PC-9 (cell line): ENCODE results near the gene SIT1. TPM values are rescaled to one million over a fixed set of nuclear protein-coding genes. Genes with fewer than 3 reads are reported as not detected.
A peak's percentile ranks its signal among the peaks of the same experiment; 100 is the strongest.

Source experiments
- BruUV-seq: library from RNA; stranded (reverse); fragments of 400-500 nt; replicated peaks from 2 replicates; lab custom pipeline; 2021; lab: Mats Ljungman, UMichigan
- CTCF ChIA-PET: fragments of 300-600 bp; sonication (Branson Sonifier 250); formaldehyde crosslinking; loops from one replicate; lab custom pipeline; 2022; ENCODE audit warnings: antibody characterized with exemption; lab: Charles Lee
- POLR2A ChIA-PET: fragments of 300-600 bp; sonication (Branson Sonifier 250); formaldehyde crosslinking; loops from one replicate; lab custom pipeline; 2022; ENCODE audit warnings: antibody characterized with exemption; ENCODE audit not compliant: unreplicated experiment; lab: Charles Lee
- DNase-seq, 2 experiments: peaks; one replicate each; pipeline versions ENCODE4 v3.0.0 to v3.0.0-alpha.2; 2015 to 2022; ENCODE audit warnings: mixed read lengths in 1 of 2
- H2AFZ ChIP-seq: fragments of 200-600 bp; sonication (generic); 2 replicates; pipeline ENCODE4 v1.8.1; 2017; ENCODE audit warnings: antibody characterized with exemption
- H3F3A ChIP-seq: fragments of 200-600 bp; sonication (generic); 2 replicates; pipeline ENCODE4 v1.8.1; 2017; ENCODE audit warnings: antibody characterized with exemption, mild to moderate bottlenecking, low read depth; ENCODE audit not compliant: insufficient read depth
- H3K27ac ChIP-seq: fragments of 200-600 bp; sonication (generic); 2 replicates; pipeline ENCODE4 v1.6.1; 2016; ENCODE audit warnings: mixed run types
- H3K27me3 ChIP-seq: fragments of 200-600 bp; sonication (generic); 2 replicates; pipeline ENCODE4 v1.6.1; 2016; ENCODE audit warnings: low read depth, mixed run types; ENCODE audit not compliant: insufficient read depth
- H3K36me3 ChIP-seq: fragments of 200-600 bp; sonication (generic); 2 replicates; pipeline ENCODE4 v1.6.1; 2016; ENCODE audit warnings: low read depth, mixed run types
- H3K4me1 ChIP-seq: fragments of 200-600 bp; sonication (generic); replicated peaks from 2 replicates; pipeline ENCODE4 v1.6.1; 2016; ENCODE audit warnings: mixed run types; ENCODE audit not compliant: insufficient read depth
- H3K4me2 ChIP-seq: fragments of 200-600 bp; sonication (generic); 2 replicates; pipeline ENCODE4 v1.6.1; 2017; ENCODE audit warnings: mixed run types
- H3K4me3 ChIP-seq: fragments of 200-600 bp; sonication (generic); 2 replicates; pipeline ENCODE4 v1.6.1; 2016; ENCODE audit warnings: mixed run types
- H3K79me2 ChIP-seq: fragments of 200-600 bp; sonication (generic); 2 replicates; pipeline ENCODE4 v1.6.1; 2017; ENCODE audit warnings: low read depth, mixed run types
- H3K9me2 ChIP-seq: fragments of 200-600 bp; sonication (generic); 2 replicates; pipeline ENCODE4 v1.8.1; 2017; ENCODE audit warnings: mild to moderate bottlenecking; ENCODE audit not compliant: insufficient read depth
- H3K9me3 ChIP-seq: fragments of 200-600 bp; sonication (generic); 2 replicates; pipeline ENCODE4 v1.8.1; 2016; ENCODE audit warnings: low read depth; ENCODE audit not compliant: insufficient read depth
- H4K20me1 ChIP-seq: fragments of 200-600 bp; sonication (generic); 2 replicates; pipeline ENCODE4 v1.8.1; 2017; ENCODE audit not compliant: insufficient read depth
- EZH2 ChIP-seq: fragments of 200-600 bp; sonication (generic); IDR thresholded peaks from 2 replicates; pipeline ENCODE4 v1.8.0; 2017; ENCODE audit warnings: antibody characterized with exemption, low read depth
- intact Hi-C: fragments of 100-400 bp; cut with micrococcal nuclease; formaldehyde crosslinking; loops from one replicate; pipeline ENCODE4 v1.10.0; 2022; ENCODE audit not compliant: unreplicated experiment
- total RNA-seq: library from RNA; stranded (reverse); gene quantifications from 2 replicates; pipeline ENCODE4 v1.2.3, GENCODE V29; 2021
- TF ChIP-seq, protein P1 (sequence below): fragments of 200-600 bp; sonication (generic); conservative IDR thresholded peaks from 2 replicates; pipeline ENCODE4 v1.6.1; 2017; ENCODE audit warnings: mixed run types, antibody characterized with exemption, mild to moderate bottlenecking, moderate library complexity

SIT1 gene
- total RNA-seq, 1 experiment from 2014 or later: not detected

DNA sequence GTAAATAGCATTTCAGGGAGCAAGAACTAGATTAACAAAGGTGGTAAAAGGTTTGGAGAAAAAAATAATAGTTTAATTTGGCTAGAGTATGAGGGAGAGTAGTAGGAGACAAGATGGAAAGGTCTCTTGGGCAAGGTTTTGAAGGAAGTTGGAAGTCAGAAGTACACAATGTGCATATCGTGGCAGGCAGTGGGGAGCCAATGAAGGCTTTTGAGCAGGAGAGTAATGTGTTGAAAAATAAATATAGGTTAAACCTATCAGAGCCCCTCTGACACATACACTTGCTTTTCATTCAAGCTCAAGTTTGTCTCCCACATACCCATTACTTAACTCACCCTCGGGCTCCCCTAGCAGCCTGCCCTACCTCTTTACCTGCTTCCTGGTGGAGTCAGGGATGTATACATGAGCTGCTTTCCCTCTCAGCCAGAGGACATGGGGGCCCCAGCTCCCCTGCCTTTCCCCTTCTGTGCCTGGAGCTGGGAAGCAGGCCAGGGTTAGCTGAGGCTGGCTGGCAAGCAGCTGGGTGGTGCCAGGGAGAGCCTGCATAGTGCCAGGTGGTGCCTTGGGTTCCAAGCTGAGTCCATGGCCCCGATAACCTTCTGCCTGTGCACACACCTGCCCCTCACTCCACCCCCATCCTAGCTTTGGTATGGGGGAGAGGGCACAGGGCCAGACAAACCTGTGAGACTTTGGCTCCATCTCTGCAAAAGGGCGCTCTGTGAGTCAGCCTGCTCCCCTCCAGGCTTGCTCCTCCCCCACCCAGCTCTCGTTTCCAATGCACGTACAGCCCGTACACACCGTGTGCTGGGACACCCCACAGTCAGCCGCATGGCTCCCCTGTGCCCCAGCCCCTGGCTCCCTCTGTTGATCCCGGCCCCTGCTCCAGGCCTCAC, 22.6 kb upstream of the SIT1 start, which contains the start of gene CA9:
Gene CA9, plus strand, starts transcription at position 797 of the 893 bp plus-strand sequence. Its CDS starts 32 bp downstream, at position 829.
- H3K4me2 ChIP-seq: peak within 1 kb of the TSS; percentile 61
- H3K79me2 ChIP-seq: no peaks in the 10 kb centered on the region
- no peaks in the 10 kb centered on the region for H3K36me3 ChIP-seq
- no peak within 1 kb of the TSS for H3K27ac ChIP-seq
- peaks cover 5% of the 10 kb centered on the region; the same call in 1 of the 2 replicates for H3F3A ChIP-seq
- ChIA-PET CTCF (interaction anchor here (0.5 to 0.8 kb wide), 3 partner anchors 12 to 283 kb away, joined by 3 to 7 read pairs (median 6); no protein-coding TSS in a partner anchor), POLR2A (interaction anchor here (0.5 kb wide), 1 partner anchor 25 kb away, joined by 4 read pairs; no protein-coding TSS in a partner anchor)
- no peaks in the 10 kb centered on the region for H3K9me3 ChIP-seq
- H4K20me1 ChIP-seq: no peaks in the 10 kb centered on the region
- intact Hi-C loops: no loop called here
- no peaks in the 10 kb centered on the region for H3K27me3 ChIP-seq
- BruUV-seq: no TSS peak
- no peak within 1 kb of the TSS for H3K4me3 ChIP-seq
- peak; percentile 26 to 43 for DNase-seq
- H3K4me1 ChIP-seq: peaks cover 13% of the 10 kb centered on the region
- no peaks in the 10 kb centered on the region for H3K9me2 ChIP-seq
- TF ChIP-seq EZH2: no peak
- TF ChIP-seq, protein P1, sequence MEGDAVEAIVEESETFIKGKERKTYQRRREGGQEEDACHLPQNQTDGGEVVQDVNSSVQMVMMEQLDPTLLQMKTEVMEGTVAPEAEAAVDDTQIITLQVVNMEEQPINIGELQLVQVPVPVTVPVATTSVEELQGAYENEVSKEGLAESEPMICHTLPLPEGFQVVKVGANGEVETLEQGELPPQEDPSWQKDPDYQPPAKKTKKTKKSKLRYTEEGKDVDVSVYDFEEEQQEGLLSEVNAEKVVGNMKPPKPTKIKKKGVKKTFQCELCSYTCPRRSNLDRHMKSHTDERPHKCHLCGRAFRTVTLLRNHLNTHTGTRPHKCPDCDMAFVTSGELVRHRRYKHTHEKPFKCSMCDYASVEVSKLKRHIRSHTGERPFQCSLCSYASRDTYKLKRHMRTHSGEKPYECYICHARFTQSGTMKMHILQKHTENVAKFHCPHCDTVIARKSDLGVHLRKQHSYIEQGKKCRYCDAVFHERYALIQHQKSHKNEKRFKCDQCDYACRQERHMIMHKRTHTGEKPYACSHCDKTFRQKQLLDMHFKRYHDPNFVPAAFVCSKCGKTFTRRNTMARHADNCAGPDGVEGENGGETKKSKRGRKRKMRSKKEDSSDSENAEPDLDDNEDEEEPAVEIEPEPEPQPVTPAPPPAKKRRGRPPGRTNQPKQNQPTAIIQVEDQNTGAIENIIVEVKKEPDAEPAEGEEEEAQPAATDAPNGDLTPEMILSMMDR: no peak
- H2AFZ ChIP-seq: no peak within 1 kb of the TSS

DNA sequence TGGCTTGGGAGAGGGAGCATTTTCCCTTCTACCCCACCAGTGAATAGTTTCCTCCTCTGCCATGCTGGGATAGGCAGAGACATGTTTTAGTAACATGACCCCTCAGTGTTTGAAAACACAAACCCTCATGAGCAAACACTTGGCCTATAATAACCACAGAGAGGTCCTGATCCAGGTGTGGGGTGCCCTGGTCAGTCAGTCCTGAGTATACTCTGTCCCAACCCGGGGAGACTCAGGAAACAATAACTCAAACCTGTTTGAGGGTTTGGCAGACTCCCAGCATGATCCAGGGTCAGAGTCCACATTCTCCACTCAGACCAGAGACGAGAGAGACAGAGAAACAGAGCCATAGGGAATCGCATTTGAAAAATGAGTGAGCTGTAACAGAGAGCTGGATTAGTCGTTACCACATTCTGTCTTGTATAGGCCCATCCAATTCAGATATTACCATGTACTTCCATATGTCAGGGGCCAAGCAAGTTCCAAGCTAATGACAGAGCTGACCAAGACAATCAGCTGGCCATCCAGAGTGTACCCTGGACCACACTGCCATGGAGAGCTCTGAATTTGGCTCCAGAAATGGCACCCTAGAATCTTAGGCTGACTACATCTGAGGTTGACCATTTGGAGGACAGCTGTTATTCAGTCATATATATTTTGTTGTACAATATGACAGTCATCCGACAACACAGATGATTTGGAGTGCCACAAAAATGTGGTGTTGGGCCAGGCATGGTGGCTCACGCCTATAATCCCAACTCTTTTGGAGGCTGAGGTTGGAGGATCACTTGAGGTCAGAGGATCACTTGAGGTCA, 18.8 kb upstream of the SIT1 start:
- POLR2A ChIA-PET: no interaction called here
- intact Hi-C loops: no loop called here
- BruUV-seq: no TSS peak
- H3K4me1 ChIP-seq: peaks cover 15% of the 10 kb centered on the region
- H3K4me3 ChIP-seq: no peak overlapping the region
- H4K20me1 ChIP-seq: no peaks in the 10 kb centered on the region
- H2AFZ ChIP-seq: no peak overlapping the region
- 0 out of 2 replicates have a peak, but pooled peaks cover 4% of the 10 kb centered on the region for H3K79me2 ChIP-seq
- H3K36me3 ChIP-seq: no peaks in the 10 kb centered on the region
- DNase-seq: peak; percentile 47 to 58
- no peak overlapping the region for H3K27ac ChIP-seq
- CTCF ChIA-PET: interaction anchor here (0.7 kb wide), 1 partner anchor 9 kb away, joined by 3 read pairs; no protein-coding TSS in a partner anchor
- H3K27me3 ChIP-seq: no peaks in the 10 kb centered on the region
- no peaks in the 10 kb centered on the region for H3K9me2 ChIP-seq
- no peak overlapping the region for H3K4me2 ChIP-seq
- peaks cover 5% of the 10 kb centered on the region; the same call in 1 of the 2 replicates for H3F3A ChIP-seq
- TF ChIP-seq, protein P1: no peak
- no peak for TF ChIP-seq EZH2
- no peaks in the 10 kb centered on the region for H3K9me3 ChIP-seq

DNA sequence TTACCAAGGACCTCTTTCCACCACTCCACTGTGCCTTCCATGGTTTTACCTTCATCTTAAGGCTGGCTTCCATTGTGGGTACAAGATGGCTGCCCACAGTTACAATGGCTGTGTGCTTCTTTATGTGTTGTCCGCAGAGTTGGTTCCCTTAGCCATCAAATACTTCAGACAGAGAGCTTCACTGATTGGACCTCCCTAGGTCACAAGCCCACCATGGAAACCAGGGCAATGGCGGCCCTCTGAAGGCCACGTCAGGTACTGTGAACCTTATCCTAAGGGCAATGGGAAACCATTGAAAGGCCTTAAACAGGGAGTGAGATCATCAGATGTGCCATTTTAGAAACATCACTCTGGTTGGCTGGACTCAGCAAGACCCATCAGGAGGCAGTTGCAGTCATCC, 17.2 kb upstream of the SIT1 start:
- intact Hi-C loops: no loop called here
- Histone ChIP-seq H3K4me1 (peaks cover 17% of the 10 kb centered on the region; the same call in 1 of the 2 replicates), H3K4me3 (no peak overlapping the region), H2AFZ (no peak overlapping the region), H3K27me3 (no peaks in the 10 kb centered on the region), H3K9me3 (no peaks in the 10 kb centered on the region), H3K79me2 (0 out of 2 replicates have a peak, but pooled peaks cover 16% of the 10 kb centered on the region), H3F3A (no peaks in the 10 kb centered on the region), H3K9me2 (no peaks in the 10 kb centered on the region), H4K20me1 (no peaks in the 10 kb centered on the region), H3K27ac (no peak overlapping the region), H3K36me3 (no peaks in the 10 kb centered on the region), H3K4me2 (no peak overlapping the region)
- POLR2A ChIA-PET: no interaction called here
- DNase-seq: no peak
- BruUV-seq: no TSS peak
- CTCF ChIA-PET: no interaction called here
- no peak for TF ChIP-seq EZH2
- TF ChIP-seq, protein P1: no peak
